ENCODE data around the gene MDC1. TPM values are rescaled to one million over a fixed set of nuclear protein-coding genes. Genes with fewer than 3 reads are reported as not detected.

Gene MDC1
- total and polyA plus RNA-seq, 2 of the 13 experiments (the other 11 are each of a cell fraction or from before 2014, with no cell fraction given): 8.4 to 14.0 TPM

DNA sequence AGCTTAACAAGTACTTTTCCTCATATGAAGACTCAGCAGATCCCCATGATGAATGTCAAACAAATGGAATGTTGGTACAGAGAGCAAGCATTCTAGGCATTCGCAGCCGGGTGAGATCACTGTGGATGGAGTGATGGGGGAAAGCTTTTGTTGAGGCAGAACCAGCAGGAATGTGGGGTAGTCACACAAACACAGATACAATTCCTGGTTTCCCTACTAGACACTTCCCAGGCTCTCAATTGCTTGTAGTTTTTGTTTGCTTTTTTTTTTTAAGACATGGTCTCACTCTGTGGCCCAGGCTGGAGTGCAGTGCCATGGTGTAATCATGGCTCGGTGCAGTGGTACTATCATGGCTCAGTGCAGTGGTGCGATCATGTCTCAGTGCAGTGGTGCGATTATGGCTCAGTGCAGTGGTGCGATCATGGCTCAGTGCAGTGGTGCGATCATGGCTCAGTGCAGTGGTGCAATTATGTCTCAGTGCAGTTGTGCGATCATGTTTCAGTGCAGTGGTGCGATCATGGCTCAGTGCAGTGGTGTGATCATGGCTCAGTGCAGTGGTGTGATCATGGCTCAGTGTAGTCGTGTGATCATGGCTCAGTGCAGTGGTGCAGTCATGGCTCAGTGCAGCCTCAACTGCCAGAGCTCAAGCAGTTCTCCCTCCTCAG is 42.6 kb upstream of the MDC1 start (continued):
- TF ChIP-seq KLF9 (CRISPR knock-in tag; IDR thresholded peaks at IDR 0.05; ENCODE audit: low read depth): no peak
- no peak for TF ChIP-seq ARNT (IDR thresholded peaks at IDR 0.05)
- TF ChIP-seq, protein P1, sequence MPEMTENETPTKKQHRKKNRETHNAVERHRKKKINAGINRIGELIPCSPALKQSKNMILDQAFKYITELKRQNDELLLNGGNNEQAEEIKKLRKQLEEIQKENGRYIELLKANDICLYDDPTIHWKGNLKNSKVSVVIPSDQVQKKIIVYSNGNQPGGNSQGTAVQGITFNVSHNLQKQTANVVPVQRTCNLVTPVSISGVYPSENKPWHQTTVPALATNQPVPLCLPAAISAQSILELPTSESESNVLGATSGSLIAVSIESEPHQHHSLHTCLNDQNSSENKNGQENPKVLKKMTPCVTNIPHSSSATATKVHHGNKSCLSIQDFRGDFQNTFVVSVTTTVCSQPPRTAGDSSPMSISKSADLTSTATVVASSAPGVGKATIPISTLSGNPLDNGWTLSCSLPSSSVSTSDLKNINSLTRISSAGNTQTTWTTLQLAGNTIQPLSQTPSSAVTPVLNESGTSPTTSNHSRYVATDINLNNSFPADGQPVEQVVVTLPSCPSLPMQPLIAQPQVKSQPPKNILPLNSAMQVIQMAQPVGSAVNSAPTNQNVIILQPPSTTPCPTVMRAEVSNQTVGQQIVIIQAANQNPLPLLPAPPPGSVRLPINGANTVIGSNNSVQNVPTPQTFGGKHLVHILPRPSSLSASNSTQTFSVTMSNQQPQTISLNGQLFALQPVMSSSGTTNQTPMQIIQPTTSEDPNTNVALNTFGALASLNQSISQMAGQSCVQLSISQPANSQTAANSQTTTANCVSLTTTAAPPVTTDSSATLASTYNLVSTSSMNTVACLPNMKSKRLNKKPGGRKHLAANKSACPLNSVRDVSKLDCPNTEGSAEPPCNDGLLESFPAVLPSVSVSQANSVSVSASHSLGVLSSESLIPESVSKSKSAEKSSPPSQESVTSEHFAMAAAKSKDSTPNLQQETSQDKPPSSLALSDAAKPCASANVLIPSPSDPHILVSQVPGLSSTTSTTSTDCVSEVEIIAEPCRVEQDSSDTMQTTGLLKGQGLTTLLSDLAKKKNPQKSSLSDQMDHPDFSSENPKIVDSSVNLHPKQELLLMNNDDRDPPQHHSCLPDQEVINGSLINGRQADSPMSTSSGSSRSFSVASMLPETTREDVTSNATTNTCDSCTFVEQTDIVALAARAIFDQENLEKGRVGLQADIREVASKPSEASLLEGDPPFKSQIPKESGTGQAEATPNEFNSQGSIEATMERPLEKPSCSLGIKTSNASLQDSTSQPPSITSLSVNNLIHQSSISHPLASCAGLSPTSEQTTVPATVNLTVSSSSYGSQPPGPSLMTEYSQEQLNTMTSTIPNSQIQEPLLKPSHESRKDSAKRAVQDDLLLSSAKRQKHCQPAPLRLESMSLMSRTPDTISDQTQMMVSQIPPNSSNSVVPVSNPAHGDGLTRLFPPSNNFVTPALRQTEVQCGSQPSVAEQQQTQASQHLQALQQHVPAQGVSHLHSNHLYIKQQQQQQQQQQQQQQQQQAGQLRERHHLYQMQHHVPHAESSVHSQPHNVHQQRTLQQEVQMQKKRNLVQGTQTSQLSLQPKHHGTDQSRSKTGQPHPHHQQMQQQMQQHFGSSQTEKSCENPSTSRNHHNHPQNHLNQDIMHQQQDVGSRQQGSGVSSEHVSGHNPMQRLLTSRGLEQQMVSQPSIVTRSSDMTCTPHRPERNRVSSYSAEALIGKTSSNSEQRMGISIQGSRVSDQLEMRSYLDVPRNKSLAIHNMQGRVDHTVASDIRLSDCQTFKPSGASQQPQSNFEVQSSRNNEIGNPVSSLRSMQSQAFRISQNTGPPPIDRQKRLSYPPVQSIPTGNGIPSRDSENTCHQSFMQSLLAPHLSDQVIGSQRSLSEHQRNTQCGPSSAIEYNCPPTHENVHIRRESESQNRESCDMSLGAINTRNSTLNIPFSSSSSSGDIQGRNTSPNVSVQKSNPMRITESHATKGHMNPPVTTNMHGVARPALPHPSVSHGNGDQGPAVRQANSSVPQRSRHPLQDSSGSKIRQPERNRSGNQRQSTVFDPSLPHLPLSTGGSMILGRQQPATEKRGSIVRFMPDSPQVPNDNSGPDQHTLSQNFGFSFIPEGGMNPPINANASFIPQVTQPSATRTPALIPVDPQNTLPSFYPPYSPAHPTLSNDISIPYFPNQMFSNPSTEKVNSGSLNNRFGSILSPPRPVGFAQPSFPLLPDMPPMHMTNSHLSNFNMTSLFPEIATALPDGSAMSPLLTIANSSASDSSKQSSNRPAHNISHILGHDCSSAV (CRISPR knock-in tag; IDR thresholded peaks at IDR 0.05; ENCODE audit: borderline replicate concordance): no peak
- 0 out of 2 replicates have a peak, but pooled peaks have one; percentile 37 for TF ChIP-seq KDM1A (CRISPR knock-in tag; IDR thresholded peaks at IDR 0.05)
- TF ChIP-seq GTF3A (CRISPR knock-in tag; conservative IDR thresholded peaks at IDR 0.05): no peak
- TF ChIP-seq ZNF564 (CRISPR knock-in tag; IDR thresholded peaks at IDR 0.05): no peak
- 0 out of 2 replicates have a peak, but pooled peaks have one; percentile 11 for TF ChIP-seq HOXA3 (CRISPR knock-in tag; IDR thresholded peaks at IDR 0.05)
- TF ChIP-seq CEBPG (CRISPR knock-in tag; IDR thresholded peaks at IDR 0.05): peak; percentile 35; the same call in 1 of the 2 replicates
- TF ChIP-seq ZFY (CRISPR knock-in tag; IDR thresholded peaks at IDR 0.05): no peak
- TF ChIP-seq KDM5A (IDR thresholded peaks at IDR 0.05; ENCODE audit: borderline replicate concordance, low read length): 0 out of 2 replicates have a peak, but pooled peaks have one; percentile 33
- no peak; the same call in none of the 2 replicates for TF ChIP-seq CHD4 (IDR thresholded peaks at IDR 0.05; ENCODE audit: borderline replicate concordance, low read length)
- TF ChIP-seq, protein P2, sequence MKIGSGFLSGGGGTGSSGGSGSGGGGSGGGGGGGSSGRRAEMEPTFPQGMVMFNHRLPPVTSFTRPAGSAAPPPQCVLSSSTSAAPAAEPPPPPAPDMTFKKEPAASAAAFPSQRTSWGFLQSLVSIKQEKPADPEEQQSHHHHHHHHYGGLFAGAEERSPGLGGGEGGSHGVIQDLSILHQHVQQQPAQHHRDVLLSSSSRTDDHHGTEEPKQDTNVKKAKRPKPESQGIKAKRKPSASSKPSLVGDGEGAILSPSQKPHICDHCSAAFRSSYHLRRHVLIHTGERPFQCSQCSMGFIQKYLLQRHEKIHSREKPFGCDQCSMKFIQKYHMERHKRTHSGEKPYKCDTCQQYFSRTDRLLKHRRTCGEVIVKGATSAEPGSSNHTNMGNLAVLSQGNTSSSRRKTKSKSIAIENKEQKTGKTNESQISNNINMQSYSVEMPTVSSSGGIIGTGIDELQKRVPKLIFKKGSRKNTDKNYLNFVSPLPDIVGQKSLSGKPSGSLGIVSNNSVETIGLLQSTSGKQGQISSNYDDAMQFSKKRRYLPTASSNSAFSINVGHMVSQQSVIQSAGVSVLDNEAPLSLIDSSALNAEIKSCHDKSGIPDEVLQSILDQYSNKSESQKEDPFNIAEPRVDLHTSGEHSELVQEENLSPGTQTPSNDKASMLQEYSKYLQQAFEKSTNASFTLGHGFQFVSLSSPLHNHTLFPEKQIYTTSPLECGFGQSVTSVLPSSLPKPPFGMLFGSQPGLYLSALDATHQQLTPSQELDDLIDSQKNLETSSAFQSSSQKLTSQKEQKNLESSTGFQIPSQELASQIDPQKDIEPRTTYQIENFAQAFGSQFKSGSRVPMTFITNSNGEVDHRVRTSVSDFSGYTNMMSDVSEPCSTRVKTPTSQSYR (CRISPR knock-in tag; IDR thresholded peaks at IDR 0.05; ENCODE audit: borderline replicate concordance): peak; percentile 27; the same call in 1 of the 2 replicates
- no peak for TF ChIP-seq CENPX (CRISPR knock-in tag; IDR thresholded peaks at IDR 0.05)
- 0 out of 2 replicates have a peak, but pooled peaks have one; percentile 36 for TF ChIP-seq MAZ (IDR thresholded peaks at IDR 0.05; ENCODE audit: borderline replicate concordance, low read depth, low read length)
- peak; percentile 35; the same call in 1 of the 2 replicates for TF ChIP-seq MAZ (CRISPR knock-in tag; IDR thresholded peaks at IDR 0.05; ENCODE audit: low read depth)
- peak; percentile 55; the same call in 1 of the 2 replicates for TF ChIP-seq LBX2 (CRISPR knock-in tag; IDR thresholded peaks at IDR 0.05; ENCODE audit: borderline replicate concordance)
- TF ChIP-seq ZFX (CRISPR knock-in tag; IDR thresholded peaks at IDR 0.05; ENCODE audit: low read depth): no peak

All from HepG2 (cell line).